ENCODE measurements around the gene BAIAP2L1. TPM values are rescaled to one million over a fixed set of nuclear protein-coding genes. Genes with fewer than 3 reads are reported as not detected.

BAIAP2L1 gene
- total RNA-seq, 4 donors from 2014 or later: 17.2 to 28.9 (median 20.7) TPM

DNA sequence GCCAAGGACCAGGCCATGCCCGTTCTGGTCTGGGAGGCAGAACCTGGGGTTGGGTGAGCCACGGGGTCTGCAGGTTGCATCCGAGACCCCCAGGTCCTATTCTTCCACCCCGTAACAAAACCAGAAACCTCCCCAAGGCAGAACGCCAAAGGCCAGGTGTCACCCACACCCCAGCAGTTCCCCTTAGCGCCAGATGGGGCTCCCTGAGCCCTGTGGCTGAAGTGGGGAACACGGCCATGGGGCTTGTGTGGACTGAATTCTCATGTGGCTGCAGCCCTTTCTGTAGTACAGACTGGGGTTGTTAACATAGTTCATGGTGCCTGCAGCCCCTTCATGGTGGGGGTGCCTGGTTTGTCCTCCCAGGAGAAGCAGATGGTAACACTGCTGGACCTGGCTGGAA, 109.2 kb downstream of the BAIAP2L1 start:
- DNase-seq (ENCODE audit: low spot score in 2 of 2): no peak
- no peak overlapping the region for H3K4me3 ChIP-seq (ENCODE audit: low read depth, poor library complexity, severe bottlenecking)
- TF ChIP-seq POLR2A (IDR thresholded peaks at IDR 0.05): no peak
- TF ChIP-seq, protein P1, sequence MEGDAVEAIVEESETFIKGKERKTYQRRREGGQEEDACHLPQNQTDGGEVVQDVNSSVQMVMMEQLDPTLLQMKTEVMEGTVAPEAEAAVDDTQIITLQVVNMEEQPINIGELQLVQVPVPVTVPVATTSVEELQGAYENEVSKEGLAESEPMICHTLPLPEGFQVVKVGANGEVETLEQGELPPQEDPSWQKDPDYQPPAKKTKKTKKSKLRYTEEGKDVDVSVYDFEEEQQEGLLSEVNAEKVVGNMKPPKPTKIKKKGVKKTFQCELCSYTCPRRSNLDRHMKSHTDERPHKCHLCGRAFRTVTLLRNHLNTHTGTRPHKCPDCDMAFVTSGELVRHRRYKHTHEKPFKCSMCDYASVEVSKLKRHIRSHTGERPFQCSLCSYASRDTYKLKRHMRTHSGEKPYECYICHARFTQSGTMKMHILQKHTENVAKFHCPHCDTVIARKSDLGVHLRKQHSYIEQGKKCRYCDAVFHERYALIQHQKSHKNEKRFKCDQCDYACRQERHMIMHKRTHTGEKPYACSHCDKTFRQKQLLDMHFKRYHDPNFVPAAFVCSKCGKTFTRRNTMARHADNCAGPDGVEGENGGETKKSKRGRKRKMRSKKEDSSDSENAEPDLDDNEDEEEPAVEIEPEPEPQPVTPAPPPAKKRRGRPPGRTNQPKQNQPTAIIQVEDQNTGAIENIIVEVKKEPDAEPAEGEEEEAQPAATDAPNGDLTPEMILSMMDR (IDR thresholded peaks at IDR 0.05): no peak
- intact Hi-C loops (cut with DNase I; ENCODE audit: low total_unique reads): loop anchor here (10.0 kb wide), 2 partner anchors 113 to 553 kb away; partner anchors contain the start of gene BAIAP2L1
- 69 to 82% methylated on average over 7 of the region's 7 CpGs for WGBS, 2 donors

GRCh38 chr7:98289333-98289875, 111.5 kb downstream of the BAIAP2L1 start:
- DNase-seq (ENCODE audit: low spot score in 2 of 2): no peak
- intact Hi-C loops (cut with DNase I; ENCODE audit: low total_unique reads): no loop called here
- H3K4me3 ChIP-seq (ENCODE audit: low read depth, poor library complexity, severe bottlenecking): no peak overlapping the region
- TF ChIP-seq, protein P1 (IDR thresholded peaks at IDR 0.05): no peak
- no peak for TF ChIP-seq POLR2A (IDR thresholded peaks at IDR 0.05)
- 74 to 86% methylated on average over 2 to 4 of the region's 4 CpGs for WGBS, 2 donors

DNA sequence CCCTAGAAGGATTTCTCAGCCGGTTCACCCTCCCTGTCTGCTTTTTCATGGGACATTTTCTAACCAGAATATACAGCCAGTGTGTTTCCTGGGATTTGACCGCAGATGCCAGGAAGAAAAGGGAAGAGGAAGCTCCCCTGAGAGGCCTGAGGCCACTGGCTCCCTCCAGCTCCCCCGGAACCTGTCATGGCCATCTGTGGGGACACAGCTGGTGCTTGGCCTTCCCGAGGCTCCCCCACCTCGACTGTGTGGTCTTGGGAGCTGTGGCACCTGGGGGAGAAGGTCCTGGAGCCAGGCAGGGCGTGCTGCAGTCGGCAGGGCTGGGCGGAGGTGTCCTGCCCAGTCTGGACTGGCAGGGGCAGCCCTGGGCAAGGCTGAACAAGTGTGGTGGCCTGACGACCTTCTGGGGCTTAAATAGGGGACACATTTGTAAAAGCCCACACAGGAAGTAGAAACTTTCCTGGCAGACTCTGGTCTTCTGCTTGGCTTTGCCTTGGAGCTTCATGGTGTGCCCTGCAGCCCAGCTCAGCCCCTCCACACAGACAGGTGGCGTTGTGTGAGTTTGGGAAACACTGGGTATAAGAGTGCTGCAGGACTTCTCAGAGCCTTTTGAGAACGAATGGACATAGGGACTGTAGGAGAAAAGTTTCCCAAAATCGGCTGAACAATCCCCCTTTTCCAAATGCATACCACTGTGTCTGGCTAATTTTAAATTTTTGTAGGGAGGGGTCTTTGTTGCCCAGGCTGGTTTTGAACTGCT, 112.6 kb downstream of the BAIAP2L1 start:
- intact Hi-C loops (cut with DNase I; ENCODE audit: low total_unique reads): no loop called here

GRCh38 chr7:98287486-98287959, 113.4 kb downstream of the BAIAP2L1 start:
- 43 to 80% methylated on average over 7 to 13 of the region's 14 CpGs for WGBS, 2 donors
- intact Hi-C loops (cut with DNase I; ENCODE audit: low total_unique reads): no loop called here
- peak; percentile 64 to 90 for DNase-seq (ENCODE audit: low spot score in 2 of 2)
- TF ChIP-seq, protein P1 (IDR thresholded peaks at IDR 0.05): no peak
- TF ChIP-seq POLR2A (IDR thresholded peaks at IDR 0.05): no peak
- no peak overlapping the region for H3K4me3 ChIP-seq (ENCODE audit: low read depth, poor library complexity, severe bottlenecking)

More for the DNA sequence above, 112.6 kb downstream of the BAIAP2L1 start:
- no peak overlapping the region for H3K4me3 ChIP-seq (ENCODE audit: low read depth, poor library complexity, severe bottlenecking)
- DNase-seq (ENCODE audit: low spot score in 2 of 2): no peak
- TF ChIP-seq POLR2A (IDR thresholded peaks at IDR 0.05): no peak
- TF ChIP-seq, protein P1 (IDR thresholded peaks at IDR 0.05): no peak
- 47 to 57% methylated on average over 12 of the region's 12 CpGs for WGBS, 2 donors

- 35 to 52% methylated on average over 16 to 21 of the region's 21 CpGs for WGBS, 2 donors
- TF ChIP-seq, protein P1 (IDR thresholded peaks at IDR 0.05): no peak
- no peak for TF ChIP-seq POLR2A (IDR thresholded peaks at IDR 0.05)
- H3K4me3 ChIP-seq (ENCODE audit: low read depth, poor library complexity, severe bottlenecking): no peak overlapping the region
- DNase-seq (ENCODE audit: low spot score in 2 of 2): no peak
- intact Hi-C loops (cut with DNase I; ENCODE audit: low total_unique reads): no loop called here
Observed at GRCh38 chr7:98286701-98287485, 114.0 kb downstream of the BAIAP2L1 start.
